HG03571 (cell line): Measurements from ENCODE around the gene VSTM2B.

Source experiments
- ATAC-seq: cut with Tn5 transposase; IDR thresholded peaks from one replicate; pipeline ENCODE4 v1.9.1; 2021; ENCODE audit not compliant: unreplicated experiment

The VSTM2B gene

DNA sequence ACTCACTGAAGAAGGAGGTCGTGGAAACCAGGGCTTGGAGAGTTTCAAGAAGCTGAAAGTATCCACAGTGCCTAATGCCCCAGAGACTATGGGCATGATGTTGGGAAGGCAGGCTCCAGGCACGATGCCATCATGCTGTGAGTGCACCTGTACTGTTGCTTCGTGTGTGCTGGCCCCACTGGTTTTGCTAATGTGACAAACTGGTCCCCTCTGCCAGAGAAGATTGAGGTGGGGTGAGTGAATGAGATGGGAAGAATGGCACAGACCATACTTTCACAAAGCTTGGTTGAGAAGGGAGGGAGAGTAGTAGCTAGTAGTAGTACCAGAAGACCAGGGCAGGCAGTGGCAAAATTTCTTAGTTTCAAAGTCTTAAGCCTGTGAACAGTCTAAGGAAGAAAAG lies 61.3 kb downstream of the VSTM2B start:
- no peak for ATAC-seq

DNA sequence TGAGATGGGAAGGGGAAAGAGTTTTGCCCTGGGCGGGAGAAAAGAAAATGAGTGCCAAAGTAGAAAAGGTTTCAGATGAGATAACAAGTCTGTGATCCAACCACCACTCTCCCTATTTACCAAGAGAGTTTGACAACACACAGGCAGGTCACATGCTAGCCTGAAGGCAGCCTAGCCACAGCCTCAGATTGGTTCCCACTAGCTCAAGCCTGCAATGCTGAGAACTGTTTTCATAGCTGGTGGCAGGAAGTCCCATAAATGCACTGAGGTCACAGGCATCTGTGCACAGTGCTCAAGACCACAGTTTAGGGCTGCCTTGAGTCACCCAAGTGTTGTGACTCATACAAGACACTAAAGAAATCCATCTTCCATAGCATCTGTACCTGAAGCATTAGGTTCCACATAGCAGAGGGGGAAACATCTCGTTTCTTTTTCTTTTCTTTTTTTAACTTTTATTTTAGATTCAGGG lies 61.8 kb downstream of the VSTM2B start:
- no peak for ATAC-seq

GRCh38 chr19:29588095-29588494 lies 62.3 kb downstream of the VSTM2B start:
- ATAC-seq = no peak

GRCh38 chr19:29590278-29590677 lies 64.5 kb downstream of the VSTM2B start:
- no peak for ATAC-seq

GRCh38 chr19:29591670-29592069 lies 65.9 kb downstream of the VSTM2B start:
- no peak for ATAC-seq

DNA sequence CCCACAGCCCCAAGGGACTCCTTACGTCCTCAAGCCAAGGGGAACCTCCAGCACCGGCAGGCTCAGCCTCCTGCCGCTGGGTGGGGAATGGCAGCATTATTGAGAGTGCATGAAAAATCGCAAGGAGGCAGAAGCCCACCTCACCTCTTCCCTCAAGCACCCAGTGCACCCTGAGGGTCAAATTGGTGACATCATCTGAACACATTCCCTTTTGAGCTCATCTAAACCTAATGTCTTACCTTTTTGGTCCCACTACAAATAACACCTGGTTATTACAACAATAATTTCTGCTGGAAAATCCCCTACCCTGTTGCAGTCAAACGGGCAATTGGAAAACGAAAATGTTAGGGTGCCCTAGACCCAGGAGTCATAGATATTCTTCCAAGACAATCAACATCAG lies 68.1 kb downstream of the VSTM2B start:
- ATAC-seq = no peak

DNA sequence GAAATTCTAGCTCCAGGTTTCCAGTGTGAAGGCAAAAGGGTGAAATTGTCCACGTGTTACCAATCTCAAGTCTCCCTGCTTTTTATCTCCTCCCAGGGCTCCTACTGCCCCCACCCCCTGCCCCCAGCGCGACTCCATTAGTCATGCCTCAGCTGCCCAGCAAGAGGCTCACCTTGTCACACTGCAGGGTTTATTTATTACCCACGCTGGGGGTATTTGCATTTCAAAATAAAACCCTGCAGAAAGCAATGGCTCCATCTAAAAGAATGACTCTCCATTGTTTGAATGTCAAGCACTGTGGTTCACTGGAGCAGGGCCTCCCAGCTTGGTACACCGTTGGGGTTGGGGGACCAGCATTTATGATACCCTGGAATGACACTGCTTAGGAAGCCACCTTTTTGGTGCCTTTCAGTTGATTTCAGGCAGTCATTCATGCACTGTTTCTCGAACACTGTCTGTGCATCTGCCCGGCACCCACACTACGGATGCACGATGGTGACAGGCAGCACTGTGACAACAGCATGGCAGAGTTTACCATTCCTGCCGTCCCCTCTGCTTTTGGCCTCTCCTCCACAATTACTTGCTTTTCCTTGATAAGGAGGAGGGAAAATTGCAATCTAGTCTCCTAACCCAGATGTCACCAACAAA lies 70.4 kb downstream of the VSTM2B start:
- no peak for ATAC-seq

GRCh38 chr19:29596885-29597525 lies 71.2 kb downstream of the VSTM2B start:
- no peak for ATAC-seq

- no peak for ATAC-seq
Measured at GRCh38 chr19:29598036-29598435, 72.2 kb downstream of the VSTM2B start.

GRCh38 chr19:29598496-29598895 lies 72.7 kb downstream of the VSTM2B start:
- no peak for ATAC-seq

DNA sequence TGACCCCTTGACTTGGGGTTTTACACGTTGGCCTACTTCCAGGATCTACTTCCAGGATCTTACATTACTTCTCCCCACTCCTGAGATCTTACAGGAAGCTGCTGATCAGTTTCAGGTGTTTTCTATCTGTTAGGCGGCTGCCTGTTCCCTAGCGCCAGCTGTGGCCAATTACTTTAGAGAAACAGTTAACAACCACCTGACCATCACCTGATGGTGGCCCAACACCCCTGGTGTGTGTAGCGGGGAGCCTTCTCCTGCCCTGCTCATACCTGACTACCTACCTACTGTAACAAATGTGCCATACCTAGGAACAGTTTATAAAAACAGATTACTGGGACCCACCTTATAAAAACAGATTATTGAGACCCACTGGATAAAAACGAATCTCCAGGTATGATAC lies 77.5 kb downstream of the VSTM2B start:
- no peak for ATAC-seq

- ATAC-seq = peak; percentile 60
Measured at GRCh38 chr19:29605653-29606419, 80.0 kb downstream of the VSTM2B start, which contains the start of gene POP4. TSS of gene POP4 (plus strand) at chr19:29606283. CDS start at chr19:29606319, 36 bp downstream.

- peak; percentile 6 for ATAC-seq
Measured at GRCh38 chr19:29606420-29606747, 80.6 kb downstream of the VSTM2B start.

DNA sequence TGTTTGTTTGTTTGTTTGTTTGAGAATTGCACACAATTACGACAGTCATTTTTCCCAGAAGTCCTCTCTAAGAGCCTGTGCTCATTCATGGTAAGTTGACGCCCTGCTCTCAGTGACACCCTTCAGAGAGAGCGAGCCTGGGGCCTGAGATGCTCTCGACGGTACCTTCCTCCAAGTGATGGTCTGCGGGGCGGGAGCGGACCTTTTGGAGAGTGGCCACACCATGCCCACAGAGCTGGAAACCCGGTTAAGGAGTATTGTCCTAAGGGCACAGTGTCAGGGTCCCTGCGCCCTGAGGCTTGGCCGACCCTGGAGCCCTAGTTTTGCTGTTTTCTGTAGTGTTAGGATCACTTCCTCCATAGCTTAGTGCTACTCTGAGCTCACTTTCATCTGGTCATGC lies 83.8 kb downstream of the VSTM2B start:
- ATAC-seq = no peak

GRCh38 chr19:29610213-29610573 lies 84.4 kb downstream of the VSTM2B start:
- ATAC-seq = no peak

GRCh38 chr19:29610574-29611271 lies 84.9 kb downstream of the VSTM2B start:
- ATAC-seq = peak; percentile 68

GRCh38 chr19:29612121-29612520 lies 86.3 kb downstream of the VSTM2B start:
- no peak for ATAC-seq

DNA sequence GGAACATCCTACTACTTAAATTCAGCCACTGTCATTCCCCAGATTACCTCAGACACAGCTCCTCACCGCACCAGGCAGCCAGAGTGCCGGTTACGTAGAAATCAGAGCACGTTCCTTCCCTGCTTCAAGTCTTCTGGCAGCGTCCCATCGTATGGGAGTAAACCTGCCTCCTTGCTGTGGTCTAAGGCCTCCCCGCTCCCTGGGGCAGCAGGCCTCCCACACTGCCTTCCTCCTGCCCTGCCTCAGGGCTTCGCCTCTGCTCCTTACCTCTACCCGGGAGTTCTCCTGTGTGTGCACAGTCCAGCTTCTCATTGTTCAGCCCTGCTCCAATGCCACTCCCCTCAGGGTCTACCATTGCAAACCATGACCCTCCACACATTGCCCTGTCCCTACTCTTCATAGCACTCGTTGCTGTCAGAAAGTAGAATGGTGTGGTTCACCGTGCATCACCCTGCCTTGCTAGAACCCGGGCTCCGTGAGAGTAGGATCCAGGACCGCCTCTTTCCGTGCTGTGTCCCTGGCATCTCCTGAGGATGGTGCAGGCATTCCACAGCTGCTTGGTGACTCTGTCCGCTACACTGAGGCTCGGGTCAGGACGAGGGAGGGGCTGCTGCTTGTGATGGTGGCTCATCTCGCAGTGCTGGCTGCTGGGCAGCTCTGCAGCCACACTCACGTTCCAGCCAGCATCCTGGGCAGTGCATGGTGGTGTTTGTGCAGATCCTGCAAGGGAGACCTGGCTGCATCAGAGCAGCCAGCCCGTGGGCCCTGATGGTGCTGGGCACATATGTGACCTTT lies 87.2 kb downstream of the VSTM2B start:
- no peak for ATAC-seq

- ATAC-seq = no peak
Measured at GRCh38 chr19:29614046-29614445, 88.3 kb downstream of the VSTM2B start.
